RWPE2 (cell line): ENCODE data around the gene SLC27A5.
"Not testable (repeated sequence)": the region's sequence is repeated elsewhere in the genome, so short reads cannot be mapped to it uniquely, and the experiment has no call there.

Experiments
- ATAC-seq: fragments of 200-7000 bp; cut with Tn5 transposase; 3 replicates; pipeline ENCODE4 v1.9.1; 2021; ENCODE audit warnings: low read depth
- DNase-seq: peaks from one replicate; pipeline ENCODE4 v3.0.0-alpha.2; 2020; ENCODE audit warnings: low spot score
- H3K27ac ChIP-seq: fragments of 450-650 bp; 2 replicates; pipeline ENCODE4 v1.5.1; 2017; ENCODE audit warnings: mild to moderate bottlenecking; ENCODE audit not compliant: poor library complexity, severe bottlenecking
- H3K27me3 ChIP-seq: fragments of 250-450 bp; sonication (Bioruptor Pico); 2 replicates; pipeline ENCODE4 v1.5.1; 2021; ENCODE audit warnings: mild to moderate bottlenecking, moderate library complexity; ENCODE audit not compliant: insufficient read depth, poor library complexity, severe bottlenecking
- H3K36me3 ChIP-seq: fragments of 250-450 bp; sonication (Bioruptor Pico); 2 replicates; pipeline ENCODE4 v1.5.1; 2020; ENCODE audit warnings: low read depth, mild to moderate bottlenecking, moderate library complexity
- H3K4me1 ChIP-seq: fragments of 250-450 bp; sonication (Bioruptor Pico); 2 replicates; pipeline ENCODE4 v1.5.1; 2021; ENCODE audit warnings: mild to moderate bottlenecking, moderate library complexity; ENCODE audit not compliant: insufficient read depth, poor library complexity, severe bottlenecking
- H3K4me3 ChIP-seq: fragments of 250-450 bp; sonication (Bioruptor Pico); 2 replicates; pipeline ENCODE4 v1.5.1; 2021; ENCODE audit warnings: mild to moderate bottlenecking, moderate library complexity; ENCODE audit not compliant: severe bottlenecking
- H3K9me3 ChIP-seq: fragments of 250-450 bp; sonication (Bioruptor Pico); 2 replicates; pipeline ENCODE4 v1.5.1; 2021; ENCODE audit warnings: mild to moderate bottlenecking, moderate library complexity; ENCODE audit not compliant: severe bottlenecking
- CTCF ChIP-seq: fragments of 450-650 bp; IDR thresholded peaks from one replicate; pipeline ENCODE4 v1.5.1; 2017; ENCODE audit warnings: mild to moderate bottlenecking, moderate library complexity; ENCODE audit not compliant: poor library complexity, severe bottlenecking

SLC27A5 gene

GRCh38 chr19:58498316-58499020 lies 13.3 kb downstream of the SLC27A5 start:
- DNase-seq (no peak), ATAC-seq (no peak; the same call in 2 of the 3 replicates)
- Histone ChIP-seq H3K9me3 (no peaks in the 10 kb centered on the region), H3K27me3 (no peaks in the 10 kb centered on the region), H3K36me3 (no peaks in the 10 kb centered on the region), H3K27ac (no peak overlapping the region), H3K4me1 (no peaks in the 10 kb centered on the region), H3K4me3 (peak overlapping the region; percentile 60)
- TF ChIP-seq CTCF = no peak

- no peak for TF ChIP-seq CTCF
- DNase-seq = no peak
- Histone ChIP-seq H3K4me3 (no peak overlapping the region), H3K36me3 (no peaks in the 10 kb centered on the region), H3K4me1 (no peaks in the 10 kb centered on the region), H3K27me3 (no peaks in the 10 kb centered on the region), H3K9me3 (no peaks in the 10 kb centered on the region), H3K27ac (no peak overlapping the region)
- no peak for ATAC-seq
These were observed 14.1 kb downstream of the SLC27A5 start for GRCh38 chr19:58497634-58498170.

- ATAC-seq (no peak), DNase-seq (no peak)
- no peaks in the 10 kb centered on the region for H3K9me3 ChIP-seq
- no peak for TF ChIP-seq CTCF
- no peak overlapping the region for H3K4me3 ChIP-seq
- no peak overlapping the region for H3K27ac ChIP-seq
- H3K4me1 ChIP-seq = no peaks in the 10 kb centered on the region
- H3K36me3 ChIP-seq = no peaks in the 10 kb centered on the region
- no peaks in the 10 kb centered on the region for H3K27me3 ChIP-seq
These were observed 19.5 kb downstream of the SLC27A5 start for GRCh38 chr19:58492265-58492664.

DNA sequence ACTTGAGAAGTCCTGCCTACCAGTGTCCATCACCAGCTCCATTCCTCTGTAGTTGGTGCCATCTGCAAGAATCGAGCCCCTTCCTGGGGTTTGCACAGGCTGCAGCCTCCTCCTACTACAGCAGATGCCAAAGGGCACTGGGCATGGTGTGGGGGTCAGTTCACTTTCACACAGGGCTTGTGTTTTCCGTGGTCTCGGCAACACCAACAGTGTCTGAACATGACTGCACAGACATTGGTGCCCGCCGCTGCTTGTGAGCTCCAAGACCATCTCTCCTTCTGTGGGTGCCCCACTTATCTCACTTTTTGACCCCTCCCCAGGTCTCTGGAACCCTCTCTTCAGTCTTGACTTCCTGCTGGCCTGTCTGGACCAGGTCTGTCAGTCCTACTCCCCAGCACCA lies 20.4 kb downstream of the SLC27A5 start:
- H3K27me3 ChIP-seq = no peaks in the 10 kb centered on the region
- no peak for TF ChIP-seq CTCF
- H3K4me3 ChIP-seq = no peak overlapping the region
- no peaks in the 10 kb centered on the region for H3K9me3 ChIP-seq
- H3K36me3 ChIP-seq = no peaks in the 10 kb centered on the region
- no peaks in the 10 kb centered on the region for H3K4me1 ChIP-seq
- DNase-seq (no peak), ATAC-seq (no peak)
- no peak overlapping the region for H3K27ac ChIP-seq

- not testable (repeated sequence) for DNase-seq, H3K4me1 ChIP-seq, H3K9me3 ChIP-seq, H3K4me3 ChIP-seq, H3K27ac ChIP-seq, H3K36me3 ChIP-seq, ATAC-seq, H3K27me3 ChIP-seq
These were observed 27.4 kb downstream of the SLC27A5 start for GRCh38 chr19:58484349-58484748.
